WTC11 (cell line): Measurements from ENCODE around the gene AQP5. TPM values are rescaled to one million over a fixed set of nuclear protein-coding genes. Genes with fewer than 3 reads are reported as not detected.
A peak's percentile ranks its signal among the peaks of the same experiment; 100 is the strongest.

Experiments used
- ATAC-seq: fragments of 200-7000 bp; cut with Tn5 transposase; 2 replicates; pipeline ENCODE4 v1.10.0; 2021; ENCODE audit warnings: mild to moderate bottlenecking, moderate library complexity
- CTCF ChIA-PET: fragments of 300-600 bp; sonication (Branson Sonifier 250); formaldehyde crosslinking; loops from one replicate; lab custom pipeline; 2021; ENCODE audit warnings: antibody characterized with exemption; lab: Charles Lee
- POLR2A ChIA-PET: fragments of 350-600 bp; sonication (Branson Sonifier 250); formaldehyde crosslinking; loops from one replicate; lab custom pipeline; 2021; ENCODE audit warnings: antibody characterized with exemption; lab: Charles Lee
- DNase-seq: peaks from one replicate; pipeline ENCODE4 v3.0.0; 2021; ENCODE audit warnings: low spot score
- H3K27ac Mint-ChIP-seq: 2 replicates; pipeline ENCODE4 v1.8.0; 2021; ENCODE audit warnings: mixed read lengths
- H3K27me3 Mint-ChIP-seq: 2 replicates; pipeline ENCODE4 v1.8.0; 2021; ENCODE audit warnings: low read depth, mild to moderate bottlenecking, moderate library complexity, mixed read lengths
- H3K36me3 Mint-ChIP-seq: 2 replicates; pipeline ENCODE4 v1.8.0; 2021; ENCODE audit warnings: mixed read lengths
- H3K4me1 Mint-ChIP-seq: 2 replicates; pipeline ENCODE4 v1.8.0; 2022; ENCODE audit warnings: mixed read lengths
- H3K4me3 Mint-ChIP-seq: 2 replicates; pipeline ENCODE4 v1.8.0; 2021; ENCODE audit warnings: mild to moderate bottlenecking, moderate library complexity, mixed read lengths
- H3K9me3 Mint-ChIP-seq: 2 replicates; pipeline ENCODE4 v1.8.0; 2021; ENCODE audit warnings: mixed read lengths
- ATF3 ChIP-seq: sonication (generic); formaldehyde crosslinking; conservative IDR thresholded peaks from 2 replicates; pipeline ENCODE4 v1.8.1; 2022; ENCODE audit warnings: mild to moderate bottlenecking, missing genetic modification reagents
- CREM ChIP-seq: sonication (generic); formaldehyde crosslinking; IDR thresholded peaks from 2 replicates; pipeline ENCODE4 v1.8.1; 2022; ENCODE audit warnings: mild to moderate bottlenecking, missing genetic modification reagents, moderate library complexity
- CTCF ChIP-seq: fragments of 200-600 bp; IDR thresholded peaks from 2 replicates; pipeline ENCODE4 v1.8.0; 2022; ENCODE audit warnings: antibody characterized with exemption
- ELF4 ChIP-seq: sonication (generic); formaldehyde crosslinking; IDR thresholded peaks from 2 replicates; pipeline ENCODE4 v1.8.1; 2022; ENCODE audit warnings: low read depth, mild to moderate bottlenecking, moderate library complexity, missing genetic modification reagents
- EMX1 ChIP-seq: fragments of 250-450 bp; sonication (Bioruptor Pico); IDR thresholded peaks from 2 replicates; pipeline ENCODE4 v1.8.0; 2021; ENCODE audit warnings: mild to moderate bottlenecking
- ETV6 ChIP-seq: sonication (generic); formaldehyde crosslinking; IDR thresholded peaks from 2 replicates; pipeline ENCODE4 v1.8.1; 2022; ENCODE audit warnings: mild to moderate bottlenecking, missing genetic modification reagents
- IRF2 ChIP-seq: sonication (generic); formaldehyde crosslinking; IDR thresholded peaks from 2 replicates; pipeline ENCODE4 v1.8.0; 2022; ENCODE audit warnings: low read depth, missing genetic modification reagents, borderline replicate concordance
- JUN ChIP-seq: sonication (generic); formaldehyde crosslinking; IDR thresholded peaks from 2 replicates; pipeline ENCODE4 v1.8.0; 2023; ENCODE audit warnings: mild to moderate bottlenecking, missing genetic modification reagents
- MLX ChIP-seq: sonication (generic); formaldehyde crosslinking; IDR thresholded peaks from 2 replicates; pipeline ENCODE4 v1.8.1; 2023; ENCODE audit warnings: mild to moderate bottlenecking, missing genetic modification reagents, moderate library complexity
- NFYB ChIP-seq: sonication (generic); formaldehyde crosslinking; conservative IDR thresholded peaks from 2 replicates; pipeline ENCODE4 v1.8.0; 2022; ENCODE audit warnings: low read depth, missing genetic modification reagents
- NR3C1 ChIP-seq: sonication (generic); formaldehyde crosslinking; conservative IDR thresholded peaks from 2 replicates; pipeline ENCODE4 v1.8.1; 2023; ENCODE audit warnings: low read depth, mild to moderate bottlenecking, missing genetic modification reagents
- STAT6 ChIP-seq: sonication (generic); formaldehyde crosslinking; conservative IDR thresholded peaks from 2 replicates; pipeline ENCODE4 v1.8.1; 2023; ENCODE audit warnings: mild to moderate bottlenecking, low read depth, missing genetic modification reagents, moderate library complexity
- TEAD4 ChIP-seq: sonication (generic); formaldehyde crosslinking; IDR thresholded peaks from 2 replicates; pipeline ENCODE4 v1.8.0; 2022; ENCODE audit warnings: mild to moderate bottlenecking, missing genetic modification reagents
- ZNF416 ChIP-seq: fragments of 250-450 bp; sonication (Bioruptor Pico); IDR thresholded peaks from 2 replicates; pipeline ENCODE4 v1.9.0; 2021; ENCODE audit warnings: mild to moderate bottlenecking, inconsistent platforms
- ZNF532 ChIP-seq: fragments of 250-450 bp; sonication (Bioruptor Pico); IDR thresholded peaks from 2 replicates; pipeline ENCODE4 v1.9.0; 2021; ENCODE audit warnings: mild to moderate bottlenecking, borderline replicate concordance
- total RNA-seq: library from RNA; stranded (reverse); gene quantifications from 3 replicates; pipeline ENCODE4 v1.2.3, GENCODE V29; 2021

The AQP5 gene
- total RNA-seq, 1 experiment from 2014 or later, result 2.8 TPM

GRCh38 chr12:49945394-49946080, 16.1 kb upstream of the AQP5 start (continued):
- TF ChIP-seq CTCF, result peak; percentile 69
- TF ChIP-seq ATF3 (CRISPR knock-in tag), result no peak

- DNase-seq (no peak), ATAC-seq (0 out of 2 replicates have a peak, but pooled peaks have one; percentile 7)
- Mint-ChIP-seq H3K27me3 (peaks cover 9% of the 10 kb centered on the region; the same call in 1 of the 2 replicates), H3K27ac (peak overlapping the region; percentile 85), H3K36me3 (no peaks in the 10 kb centered on the region), H3K4me1 (peaks cover 40% of the 10 kb centered on the region), H3K4me3 (peak overlapping the region; percentile 61; the same call in 1 of the 2 replicates), H3K9me3 (no peaks in the 10 kb centered on the region)
- ChIA-PET POLR2A (interaction anchor here (0.8 to 1.3 kb wide), 2 partner anchors 13 to 118 kb away, joined by 3 to 4 read pairs; partner anchors contain the start of gene NCKAP5L), CTCF (interaction anchor here (0.5 to 8.2 kb wide), 62 partner anchors 9 to 1178 kb away, joined by 3 to 168 read pairs (median 6); partner anchors contain the start of genes AQP5, AQP6, BCDIN3D and CERS5)
- TF ChIP-seq STAT6 (CRISPR knock-in tag) (no peak), ELF4 (CRISPR knock-in tag) (no peak), IRF2 (no peak), EMX1 (no peak), ZNF532 (CRISPR knock-in tag) (no peak), TEAD4 (CRISPR knock-in tag) (no peak)
These were observed 15.6 kb upstream of the AQP5 start for GRCh38 chr12:49946086-49946485.

- H3K36me3 Mint-ChIP-seq, result no peaks in the 10 kb centered on the region
- ChIA-PET CTCF (interaction anchor here (0.5 to 8.2 kb wide), 42 partner anchors 8 to 1177 kb away, joined by 3 to 168 read pairs (median 9); partner anchors contain the start of genes AQP5, AQP6, BCDIN3D and CERS5), POLR2A (interaction anchor here (0.8 kb wide), 1 partner anchor 118 kb away, joined by 3 read pairs; the partner anchor contains the start of gene NCKAP5L)
- ATAC-seq (no peak), DNase-seq (no peak)
- no peak overlapping the region for H3K27ac Mint-ChIP-seq
- H3K27me3 Mint-ChIP-seq, result peaks cover 9% of the 10 kb centered on the region; the same call in 1 of the 2 replicates
- H3K9me3 Mint-ChIP-seq, result no peaks in the 10 kb centered on the region
- no peak overlapping the region for H3K4me3 Mint-ChIP-seq
- TF ChIP-seq NR3C1, result no peak
- TF ChIP-seq CREM (CRISPR knock-in tag), result no peak
- no peak for TF ChIP-seq ETV6
- no peak for TF ChIP-seq ZNF416 (CRISPR knock-in tag)
- TF ChIP-seq MLX (CRISPR knock-in tag), result no peak
- no peak for TF ChIP-seq JUN (CRISPR knock-in tag)
- TF ChIP-seq NFYB (CRISPR knock-in tag), result no peak
- H3K4me1 Mint-ChIP-seq, result peaks cover 40% of the 10 kb centered on the region
These were observed 15.2 kb upstream of the AQP5 start for GRCh38 chr12:49946497-49946896.
